B cell (primary cell): Measurements from ENCODE around the gene SGIP1. TPM values are rescaled to one million over a fixed set of nuclear protein-coding genes. Genes with fewer than 3 reads are reported as not detected.

Experiments used
- ATAC-seq: fragments of 200-7000 bp; cut with Tn5 transposase; one replicate; pipeline ENCODE4 v1.10.0; 2021; ENCODE audit warnings: low read depth, mild to moderate bottlenecking, moderate number of reproducible peaks, moderate library complexity
- CTCF ChIA-PET: fragments of 350-600 bp; sonication (Branson Sonifier 250); formaldehyde crosslinking; loops from one replicate; lab custom pipeline; 2021; ENCODE audit warnings: antibody characterized with exemption, inconsistent platforms; lab: Charles Lee
- POLR2A ChIA-PET: fragments of 350-600 bp; sonication (Branson Sonifier 250); formaldehyde crosslinking; loops from one replicate; lab custom pipeline; 2021; ENCODE audit warnings: antibody characterized with exemption; lab: Charles Lee
- DNase-seq: peaks from one replicate; pipeline ENCODE4 v3.0.0; 2013
- H2AFZ ChIP-seq: 2 replicates; pipeline ENCODE4 v1.6.1; 2012; ENCODE audit warnings: mild to moderate bottlenecking, low read depth, low read length; ENCODE audit not compliant: insufficient read depth, poor library complexity, severe bottlenecking
- H3K27ac ChIP-seq, 2 donors: 1 replicate in 1 of 2; 2 replicates in 1 of 2; pipeline ENCODE4 v1.5.1; 2012 to 2013; ENCODE audit warnings: low read length in 2 of 2, mild to moderate bottlenecking in 2 of 2, moderate library complexity in 1 of 2
- H3K27me3 ChIP-seq, 4 experiments: fragments of 200-600 bp in 1 of 4; sonication (generic) in 1 of 4; replicated peaks in 1 of 4; 1 replicate in 2 of 4; 2 replicates in 2 of 4; pipeline versions ENCODE4 v1.6.1 to v1.7.0; 2013 to 2016; ENCODE audit warnings: low read length in 3 of 4, mild to moderate bottlenecking in 2 of 4, mixed read lengths in 1 of 4, moderate library complexity in 1 of 4; ENCODE audit not compliant: insufficient read depth in 4 of 4, control insufficient read depth in 3 of 4; ENCODE audit errors: control extremely low read depth in 1 of 4
- H3K36me3 ChIP-seq, 2 experiments: replicated peaks in 1 of 2; 1 replicate in 1 of 2; 2 replicates in 1 of 2; pipeline versions ENCODE4 v1.6.1 to v1.7.1; 2013; ENCODE audit warnings: low read length in 1 of 2; ENCODE audit not compliant: insufficient read depth in 2 of 2, control insufficient read depth in 1 of 2; ENCODE audit errors: control extremely low read depth in 1 of 2, extremely low read depth in 1 of 2
- H3K4me1 ChIP-seq, 2 donors: fragments of 200-600 bp in 1 of 2; sonication (generic) in 1 of 2; 1 replicate in 1 of 2; 2 replicates in 1 of 2; pipeline versions ENCODE4 v1.5.1 to v1.6.1; 2013 to 2017; ENCODE audit warnings: low read length in 2 of 2; ENCODE audit not compliant: control insufficient read depth in 2 of 2, insufficient read depth in 2 of 2
- H3K4me2 ChIP-seq: replicated peaks from 2 replicates; pipeline ENCODE3; 2012; ENCODE audit warnings: mild to moderate bottlenecking, low read depth, low read length; ENCODE audit not compliant: poor library complexity, severe bottlenecking
- H3K4me3 ChIP-seq, 5 experiments: fragments of 200-600 bp in 1 of 5; sonication (generic) in 1 of 5; 1 replicate in 3 of 5; 2 replicates in 2 of 5; pipeline versions ENCODE4 v1.5.1 to v1.7.0; 2011 to 2016; ENCODE audit warnings: low read length in 4 of 5, mild to moderate bottlenecking in 4 of 5, low read depth in 2 of 5, control low read depth in 1 of 5, moderate library complexity in 1 of 5; ENCODE audit not compliant: insufficient read depth in 1 of 5; ENCODE audit errors: control extremely low read depth in 1 of 5, extremely low read depth in 1 of 5
- H3K79me2 ChIP-seq: fragments of 200-600 bp; sonication (generic); one replicate; pipeline ENCODE4 v1.6.0; 2016; ENCODE audit warnings: low read length; ENCODE audit not compliant: control insufficient read depth, insufficient read depth
- H3K9ac ChIP-seq: fragments of 200-600 bp; sonication (generic); 2 replicates; pipeline ENCODE4 v1.6.1; 2017; ENCODE audit warnings: mild to moderate bottlenecking, low read length, moderate library complexity
- H3K9me3 ChIP-seq, 3 donors: one replicate each; pipeline versions ENCODE4 v1.6.1 to v1.7.1; 2013; ENCODE audit warnings: low read length in 2 of 3; ENCODE audit not compliant: control insufficient read depth in 2 of 3, insufficient read depth in 1 of 3; ENCODE audit errors: control extremely low read depth in 1 of 3
- H4K20me1 ChIP-seq: 2 replicates; pipeline ENCODE4 v1.6.0; 2012; ENCODE audit warnings: mild to moderate bottlenecking, low read length; ENCODE audit not compliant: insufficient read depth, control insufficient read depth, poor library complexity, severe bottlenecking
- H3K27ac Mint-ChIP-seq: one replicate; pipeline ENCODE4 v1.8.0; 2021; ENCODE audit warnings: mixed read lengths
- H3K27me3 Mint-ChIP-seq: one replicate; pipeline ENCODE4 v1.8.0; 2021; ENCODE audit warnings: mixed read lengths
- H3K4me1 Mint-ChIP-seq: one replicate; pipeline ENCODE4 v1.8.0; 2021; ENCODE audit warnings: mixed read lengths
- H3K4me3 Mint-ChIP-seq: one replicate; pipeline ENCODE4 v1.8.0; 2021; ENCODE audit warnings: mixed read lengths
- H3K9me3 Mint-ChIP-seq: one replicate; pipeline ENCODE4 v1.8.0; 2022; ENCODE audit warnings: mixed read lengths; ENCODE audit not compliant: insufficient read depth
- CTCF ChIP-seq: fragments of 200-600 bp; IDR thresholded peaks from one replicate; pipeline ENCODE4 v1.8.0; 2022; ENCODE audit warnings: antibody characterized with exemption, mild to moderate bottlenecking
- EZH2 ChIP-seq: IDR thresholded peaks from 2 replicates; pipeline ENCODE4 v1.6.1; 2012; ENCODE audit warnings: borderline replicate concordance, low read depth, mild to moderate bottlenecking, moderate library complexity, low read length; ENCODE audit not compliant: insufficient read depth, poor library complexity, severe bottlenecking
- WGBS: methylation state at CpG from one replicate; pipeline ENCODE4 v1.1.5; 2013; ENCODE audit warnings: missing lambda C conversion rate; ENCODE audit not compliant: insufficient coverage; 5-methylcytosine and 5-hydroxymethylcytosine counted together
- intact Hi-C: fragments of 100-400 bp; cut with micrococcal nuclease; formaldehyde crosslinking; loops from one replicate; pipeline ENCODE4 v1.10.0; 2022
- polyA plus RNA-seq: library from polyadenylated mRNA; depleted of rRNA; stranded (reverse); fragments of >200 nt; gene quantifications from 2 replicates; pipeline ENCODE4 v1.2.3, GENCODE V29; 2012
- total RNA-seq, 2 donors: library from RNA; stranded (reverse); fragments of 120-200 nt in 1 of 2; gene quantifications; 1 replicate in 1 of 2; 2 replicates in 1 of 2; pipeline versions ENCODE4 v1.2.3 to v1.2.4, GENCODE V29; 2013 to 2022

The SGIP1 gene
- total and polyA plus RNA-seq, 2 donors (not counting 1 experiment from before 2014, with no cell fraction given): not detected

GRCh38 chr1:66517959-66518358 lies 16.0 kb upstream of the SGIP1 start:
- intact Hi-C loops: no loop called here
- ATAC-seq (no peak), DNase-seq (no peak)
- Mint-ChIP-seq H3K27ac (no peak overlapping the region), H3K4me3 (no peak overlapping the region), H3K4me1 (no peaks in the 10 kb centered on the region), H3K9me3 (no peaks in the 10 kb centered on the region), H3K27me3 (peaks cover 13% of the 10 kb centered on the region)
- H3K36me3 ChIP-seq: no peaks in the 10 kb centered on the region
- ChIA-PET POLR2A (no interaction called here), CTCF (no interaction called here)
- WGBS: 78% methylated on average over 5 of the region's 6 CpGs
- no peak for TF ChIP-seq EZH2
- TF ChIP-seq CTCF: no peak
- H3K4me2 ChIP-seq: no peak overlapping the region
- H3K79me2 ChIP-seq: no peaks in the 10 kb centered on the region
- H4K20me1 ChIP-seq: no peaks in the 10 kb centered on the region
- no peaks in the 10 kb centered on the region for H3K27me3 ChIP-seq
- H3K4me3 ChIP-seq: no peak overlapping the region
- no peaks in the 10 kb centered on the region for H3K4me1 ChIP-seq
- no peak overlapping the region for H3K9ac ChIP-seq
- H3K27ac ChIP-seq: no peak overlapping the region
- H2AFZ ChIP-seq: no peak overlapping the region
- no peaks in the 10 kb centered on the region for H3K9me3 ChIP-seq

GRCh38 chr1:66518654-66519053 lies 15.3 kb upstream of the SGIP1 start:
- no peak for ATAC-seq
- Histone ChIP-seq H3K36me3 (no peaks in the 10 kb centered on the region), H4K20me1 (no peaks in the 10 kb centered on the region), H3K4me2 (no peak overlapping the region), H2AFZ (no peak overlapping the region), H3K27ac (no peak overlapping the region), H3K27me3 (no peaks in the 10 kb centered on the region), H3K4me3 (no peak overlapping the region), H3K4me1 (no peaks in the 10 kb centered on the region), H3K9me3 (no peaks in the 10 kb centered on the region), H3K9ac (no peak overlapping the region), H3K79me2 (no peaks in the 10 kb centered on the region)
- H3K27me3 Mint-ChIP-seq: peaks cover 9% of the 10 kb centered on the region
- no peak for DNase-seq
- ChIA-PET CTCF (no interaction called here), POLR2A (no interaction called here)
- no peak for TF ChIP-seq EZH2
- TF ChIP-seq CTCF: no peak
- H3K4me3 Mint-ChIP-seq: no peak overlapping the region
- intact Hi-C loops: no loop called here
- no peaks in the 10 kb centered on the region for H3K9me3 Mint-ChIP-seq
- H3K4me1 Mint-ChIP-seq: no peaks in the 10 kb centered on the region
- H3K27ac Mint-ChIP-seq: no peak overlapping the region
- WGBS: 83% methylated on average over 1 of the region's 2 CpGs
